NCI-H1436 treated with DMSO at 0.1 percent for 48 hours (cell line): Measurements from ENCODE around the gene TMEM131L.
"Not testable (repeated sequence)": the region's sequence is repeated elsewhere in the genome, so short reads cannot be mapped to it uniquely, and the experiment has no call there.

Experiments used
- DNase-seq: peaks from one replicate; lab custom pipeline; 2025; lab: John Stamatoyannopoulos, UW

TMEM131L gene

DNA sequence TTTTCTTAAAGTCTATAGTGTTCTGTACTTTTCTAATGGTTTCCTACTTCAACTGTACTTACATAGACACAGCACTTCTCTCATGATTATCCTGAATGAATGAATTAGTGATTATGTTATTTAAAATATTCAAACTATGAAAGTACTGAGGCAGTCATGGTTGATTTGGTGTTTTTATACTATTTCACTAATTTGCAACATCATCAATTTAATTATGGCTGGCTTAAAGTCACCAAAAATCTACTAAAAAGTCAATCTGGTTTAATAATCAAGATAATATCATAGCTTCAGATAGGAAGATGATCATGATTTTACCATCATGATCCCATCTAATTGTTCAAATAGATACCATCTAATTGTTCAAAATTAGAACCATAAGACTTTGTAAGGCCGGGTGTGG lies 16.8 kb upstream of the TMEM131L start:
- DNase-seq, result no peak

GRCh38 chr4:153450544-153450917 lies 15.6 kb upstream of the TMEM131L start:
- DNase-seq, result no peak

DNA sequence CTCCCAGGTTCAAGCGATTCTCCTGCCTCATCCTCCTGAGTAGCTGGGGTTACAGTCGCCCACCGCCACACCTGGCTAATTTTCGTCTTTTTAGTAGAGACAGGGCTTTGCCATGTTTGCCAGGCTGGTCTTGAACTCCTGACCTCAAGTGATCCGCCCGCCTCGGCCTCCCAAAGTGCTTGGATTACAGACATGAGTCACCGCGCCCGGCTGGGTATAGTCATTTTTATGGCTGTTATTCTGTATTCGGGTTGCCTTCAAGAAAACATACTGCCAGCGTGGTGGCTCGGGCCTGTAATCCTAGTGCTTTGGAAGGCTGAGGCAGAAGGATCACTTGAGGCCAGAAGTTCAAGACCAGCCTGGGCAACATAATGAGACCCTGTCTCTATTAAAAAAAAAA lies 15.0 kb upstream of the TMEM131L start:
- DNase-seq, result not testable (repeated sequence)

DNA sequence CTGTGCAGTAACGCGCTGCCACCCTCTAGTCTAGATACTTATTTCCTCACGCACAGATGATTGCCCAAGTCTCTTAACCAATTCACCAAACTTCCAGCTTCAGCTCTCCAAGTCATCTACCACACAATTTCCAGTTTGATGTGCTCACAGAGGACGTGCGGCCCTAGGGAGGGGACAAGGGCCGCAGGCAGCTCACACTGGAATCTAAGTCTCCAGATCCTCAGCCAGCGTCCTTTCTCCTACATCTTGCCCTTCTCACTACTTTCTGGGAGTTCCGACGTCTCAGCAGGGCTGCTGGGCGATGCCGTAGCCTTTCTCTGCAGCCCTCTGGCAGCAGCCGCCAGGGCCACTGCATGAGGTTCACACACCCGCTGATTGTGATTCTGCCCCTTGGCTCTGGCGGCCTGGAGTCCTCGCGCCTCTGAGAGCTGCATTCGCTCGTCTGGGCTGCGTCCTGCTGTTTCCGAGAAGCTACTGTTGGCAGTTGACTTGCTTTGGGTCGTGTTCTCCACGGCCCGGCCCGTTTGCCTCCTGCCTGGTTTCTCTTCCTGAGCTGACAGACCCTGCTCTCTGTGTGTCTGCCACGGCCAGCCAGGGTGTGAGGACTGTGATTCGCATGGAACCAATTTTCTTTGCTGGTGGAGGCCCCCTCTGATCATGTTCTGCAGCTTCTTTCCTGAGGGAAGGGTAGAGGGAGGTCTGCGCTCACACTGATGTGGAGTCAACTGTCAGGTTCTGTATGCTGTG lies 14.1 kb upstream of the TMEM131L start:
- no peak for DNase-seq

DNA sequence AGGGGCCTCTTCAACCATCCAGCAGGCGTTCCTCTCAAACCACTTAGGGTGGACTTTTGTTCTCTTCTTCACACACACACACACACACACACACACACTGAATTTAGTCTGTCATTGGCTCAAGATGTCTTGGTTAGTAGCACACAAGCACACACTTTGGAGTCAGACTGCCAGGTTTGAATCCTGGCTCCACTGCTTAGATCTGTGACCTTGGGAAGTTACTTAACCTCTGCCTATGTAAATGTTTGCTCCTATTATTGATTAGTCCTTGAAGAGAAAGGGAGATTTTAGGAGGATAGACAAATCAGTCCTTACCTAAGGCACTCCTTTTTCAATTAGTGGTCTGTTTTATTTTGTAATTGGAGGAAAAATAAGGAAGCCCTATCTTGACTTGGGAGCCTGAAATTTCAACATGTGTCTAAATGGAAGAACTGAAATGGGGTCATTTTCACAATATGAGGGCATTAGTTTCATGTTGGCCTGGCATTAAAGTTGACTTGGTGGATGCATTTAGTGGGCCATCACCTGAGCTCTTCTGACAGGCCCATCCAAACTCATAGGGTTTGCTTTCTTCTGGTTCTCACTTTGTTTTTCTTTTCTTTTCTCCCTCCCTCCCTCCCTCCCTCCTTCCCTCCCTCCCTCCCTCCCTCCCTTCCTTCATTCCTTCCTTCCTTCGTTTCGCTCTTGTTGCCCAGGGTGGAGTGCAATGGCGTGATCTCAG lies 13.3 kb upstream of the TMEM131L start:
- DNase-seq, result no peak

DNA sequence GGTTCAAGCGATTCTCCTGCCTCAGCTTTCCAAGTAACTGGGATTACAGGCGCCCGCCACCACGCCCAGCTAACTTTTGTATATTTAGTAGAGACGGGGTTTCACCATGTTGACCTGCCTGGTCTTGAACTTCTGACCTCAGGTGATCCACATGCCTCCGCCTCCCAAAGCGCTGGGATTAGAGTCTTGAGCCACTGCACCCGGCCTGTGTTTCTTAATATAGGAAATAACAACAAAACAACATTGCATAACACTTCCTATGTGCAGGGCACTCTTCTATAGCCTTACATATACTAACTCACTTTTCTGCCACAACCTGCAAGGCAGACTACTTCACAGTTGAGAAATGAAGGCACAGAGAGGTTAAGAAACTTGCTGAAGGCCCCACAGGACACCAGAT lies 12.8 kb upstream of the TMEM131L start:
- DNase-seq, result no peak

DNA sequence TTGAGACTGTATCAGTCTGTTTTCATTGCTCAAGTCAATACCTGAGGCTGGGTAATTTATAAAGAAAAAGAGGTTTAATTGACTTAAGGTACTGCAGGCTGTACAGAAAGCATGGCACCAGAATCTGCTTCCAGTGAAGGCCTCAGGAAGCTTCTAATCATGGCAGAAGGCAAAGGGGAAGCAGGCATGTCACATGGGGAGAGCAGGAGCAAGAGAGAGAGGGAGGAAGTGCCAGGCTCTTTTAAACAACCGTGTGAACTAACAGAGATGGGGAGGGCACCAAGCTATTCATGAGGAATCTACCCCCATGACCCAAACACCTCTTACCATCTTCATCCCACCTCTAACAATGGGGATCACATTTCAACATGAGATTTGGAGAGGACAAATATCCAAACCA lies 7.2 kb upstream of the TMEM131L start:
- DNase-seq, result no peak

- not testable (repeated sequence) for DNase-seq
These were observed 4.6 kb upstream of the TMEM131L start for GRCh38 chr4:153461549-153461948.

GRCh38 chr4:153464068-153464467 lies 2.1 kb upstream of the TMEM131L start:
- no peak for DNase-seq

- DNase-seq, result no peak
These were observed 1.0 kb upstream of the TMEM131L start for GRCh38 chr4:153465140-153465539.

DNA sequence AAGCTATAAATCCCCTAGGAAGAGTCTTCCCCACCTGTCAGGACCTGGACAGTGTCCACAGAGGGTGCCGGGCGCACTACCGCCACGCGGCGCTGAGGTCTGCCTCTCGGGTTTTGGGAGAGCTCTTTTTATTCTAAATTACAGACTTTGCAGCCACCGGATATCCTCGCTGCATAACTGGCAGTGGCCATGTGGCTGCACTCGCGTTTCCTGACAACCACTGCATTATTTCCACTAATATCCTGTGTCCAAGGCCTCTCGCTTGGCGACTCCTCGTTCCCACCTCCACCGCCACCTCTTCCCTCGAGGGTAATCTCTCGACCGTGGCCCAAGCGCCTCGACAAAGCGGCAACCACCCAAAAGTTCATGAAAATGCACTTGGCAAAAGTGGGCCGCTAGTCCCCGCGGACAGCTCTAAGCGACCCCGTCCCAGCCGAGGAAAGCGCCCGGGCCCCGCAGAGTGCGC lies 512 bp upstream of the TMEM131L start:
- DNase-seq, result no peak

- DNase-seq, result no peak
These were observed 1.1 kb downstream of the TMEM131L start for GRCh38 chr4:153466949-153467896.

GRCh38 chr4:153467897-153468262 lies 1.7 kb downstream of the TMEM131L start:
- DNase-seq, result no peak

GRCh38 chr4:153468587-153468986 lies 2.4 kb downstream of the TMEM131L start:
- no peak for DNase-seq

DNA sequence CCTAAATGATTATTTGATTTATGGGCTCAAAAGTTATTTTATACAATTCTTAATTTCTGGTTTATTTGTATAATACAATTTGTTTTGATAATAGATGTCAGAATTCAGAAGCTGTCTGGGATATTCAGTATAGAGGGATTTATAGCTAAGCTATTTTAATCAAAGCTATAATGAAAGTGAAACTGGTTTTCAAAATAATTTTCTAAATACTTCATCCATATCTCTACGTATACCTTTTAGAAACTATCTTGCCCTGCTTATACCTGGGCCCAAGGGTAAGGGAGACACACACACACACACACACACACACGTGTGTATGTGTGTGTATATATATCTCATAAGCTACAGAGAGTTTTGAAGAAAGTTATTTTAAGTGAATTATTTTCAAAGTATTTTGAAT lies 2.9 kb downstream of the TMEM131L start:
- no peak for DNase-seq

GRCh38 chr4:153471071-153471697 lies 5.0 kb downstream of the TMEM131L start:
- not testable (repeated sequence) for DNase-seq

GRCh38 chr4:153471698-153472093 lies 5.5 kb downstream of the TMEM131L start:
- no peak for DNase-seq

- no peak for DNase-seq
These were observed 6.2 kb downstream of the TMEM131L start for GRCh38 chr4:153472122-153473037.

GRCh38 chr4:153474251-153474650 lies 8.1 kb downstream of the TMEM131L start:
- no peak for DNase-seq

DNA sequence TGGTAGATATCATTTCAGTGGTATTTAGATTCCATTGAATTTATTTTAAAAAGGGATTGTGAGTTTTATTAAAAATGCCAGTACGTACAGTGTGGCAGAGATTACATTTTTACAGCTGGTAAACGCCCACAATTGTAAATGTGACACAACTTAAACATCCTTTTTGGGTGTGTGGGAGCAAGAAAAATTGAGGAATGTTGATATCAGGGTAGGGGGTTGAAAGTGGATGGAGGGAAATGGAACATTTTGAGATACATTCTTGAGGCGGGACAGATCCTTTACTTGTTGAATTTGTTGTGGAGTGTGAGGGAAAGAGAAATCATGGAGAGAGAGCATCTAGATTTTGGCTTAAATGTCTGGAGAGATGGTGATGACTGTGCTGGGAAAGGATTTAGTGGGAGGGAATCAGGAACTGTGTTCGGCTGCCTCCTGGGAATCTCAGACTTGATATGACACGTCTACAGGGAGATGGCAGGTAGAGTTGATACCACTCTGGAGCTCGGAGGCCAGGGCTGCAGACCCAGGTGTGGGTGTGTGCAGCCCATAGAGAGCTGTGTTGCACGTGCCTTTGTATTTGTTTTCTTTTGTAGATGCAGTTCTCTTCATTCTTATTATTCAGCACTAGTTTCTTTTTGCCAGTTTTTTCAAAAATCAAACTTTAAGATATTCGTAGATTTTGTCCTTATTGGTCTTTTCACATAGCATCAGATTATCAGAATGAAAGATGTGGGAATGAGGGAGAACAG lies 10.8 kb downstream of the TMEM131L start:
- DNase-seq, result no peak
